Measurements from ENCODE around the gene NUBPL.

Gene NUBPL

DNA sequence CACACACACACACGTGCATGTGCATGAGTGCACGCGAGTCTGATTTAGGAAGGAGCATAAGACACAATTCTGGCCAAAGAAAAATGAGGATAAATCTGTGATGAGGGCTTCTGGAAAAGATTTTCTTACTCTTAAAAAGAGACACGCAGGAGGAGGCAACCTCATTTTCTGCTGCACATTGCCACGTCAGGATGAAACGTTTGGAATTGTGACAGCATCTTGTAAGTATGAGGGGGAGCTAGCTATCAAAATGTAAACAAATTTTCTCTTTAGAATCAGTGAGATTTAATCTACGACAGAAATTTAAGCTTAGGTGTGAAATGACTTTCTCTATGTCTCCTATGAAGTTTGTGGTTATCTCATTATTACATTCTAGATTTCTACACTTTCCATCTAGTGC, 31.1 kb upstream of the NUBPL start:
- Histone ChIP-seq H2BK12ac (ENCODE audit: low read length) (no peak overlapping the region), H3K79me2 (ENCODE audit: control insufficient read depth, insufficient read depth, low read length, poor library complexity) (no peaks in the 10 kb centered on the region), H3K23ac (ENCODE audit: low read length) (no peak overlapping the region), H3K9ac (ENCODE audit: low read length) (no peak overlapping the region), H3K36me3 (ENCODE audit: control insufficient read depth in 1 of 2, insufficient read depth in 2 of 2, low read length in 2 of 2) (no peaks in the 10 kb centered on the region), H3K4me2 (ENCODE audit: low read length) (no peak overlapping the region), H4K8ac (ENCODE audit: low read depth, low read length) (no peak overlapping the region), H3K79me1 (ENCODE audit: low read length) (no peaks in the 10 kb centered on the region), H3K18ac (ENCODE audit: low read length) (no peak overlapping the region), H4K12ac (ENCODE audit: low read depth, low read length) (no peak overlapping the region), H2AK5ac (ENCODE audit: low read length) (no peak overlapping the region), H3K4me3 (ENCODE audit: low read depth, low read length) (no peak overlapping the region), H3K9me3 (ENCODE audit: insufficient read depth, low read depth, low read length) (no peaks in the 10 kb centered on the region), H2AFZ (ENCODE audit: insufficient read depth, low read length, poor library complexity) (no peak overlapping the region), H3K4ac (ENCODE audit: low read depth, low read length) (no peak overlapping the region), H3K27ac (ENCODE audit: low read depth, low read length) (no peak overlapping the region), H3K4me1 (ENCODE audit: control insufficient read depth in 1 of 2, insufficient read depth in 2 of 2, low read length in 2 of 2) (no peaks in the 10 kb centered on the region), H3K14ac (ENCODE audit: low read length) (no peak overlapping the region), H2BK120ac (ENCODE audit: insufficient read depth, low read length, poor library complexity) (no peak overlapping the region), H2BK5ac (ENCODE audit: low read depth, low read length, poor library complexity) (no peak overlapping the region), H4K91ac (ENCODE audit: low read depth, low read length) (no peak overlapping the region), H3K27me3 (ENCODE audit: insufficient read depth, low read length) (no peaks in the 10 kb centered on the region)
- no CpG with 5 or more reads among the region's 7 CpGs for WGBS (ENCODE audit: extremely low coverage, insufficient coverage, insufficient read length)
- DNase-seq = peak in 1 of 2 donors; percentile 16

DNA sequence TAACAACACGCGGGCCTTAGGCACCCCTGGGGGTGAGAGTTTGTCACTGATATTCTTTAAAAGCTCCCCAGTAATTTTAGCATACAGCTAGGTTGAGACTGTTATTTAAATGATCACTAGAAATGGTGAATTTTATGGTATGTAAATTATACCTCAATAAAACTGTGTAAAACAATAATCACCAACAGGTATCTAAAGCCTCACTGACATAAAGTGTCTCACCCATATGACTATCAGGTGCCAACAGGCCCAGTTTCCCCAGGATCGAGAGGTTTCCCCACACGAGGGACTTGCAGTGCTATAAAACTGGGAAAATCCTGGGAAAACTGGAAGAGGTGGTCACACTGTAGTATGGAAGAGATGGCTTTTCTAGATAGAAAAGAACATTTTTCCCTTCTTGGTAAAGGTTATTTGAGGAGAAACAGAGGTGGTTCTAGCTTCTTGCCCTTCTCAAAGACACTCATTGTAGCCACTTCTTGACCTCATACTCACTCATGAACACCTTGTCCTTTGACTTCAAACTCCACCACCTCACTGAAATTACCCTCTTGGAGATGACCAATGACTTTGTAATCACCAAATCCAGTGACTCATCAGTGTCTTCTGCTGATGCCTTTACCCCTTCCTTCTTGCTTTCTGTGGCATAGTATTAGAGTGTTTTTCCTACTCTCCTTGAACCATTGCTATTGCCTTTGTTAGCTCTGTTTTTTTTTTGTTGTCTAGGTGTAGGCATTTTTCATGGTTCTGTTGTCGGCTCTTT, 24.8 kb upstream of the NUBPL start:
- Histone ChIP-seq H3K4me1 (ENCODE audit: control insufficient read depth in 1 of 2, insufficient read depth in 2 of 2, low read length in 2 of 2) (no peaks in the 10 kb centered on the region), H3K79me2 (ENCODE audit: control insufficient read depth, insufficient read depth, low read length, poor library complexity) (no peaks in the 10 kb centered on the region), H2BK12ac (ENCODE audit: low read length) (no peak overlapping the region), H3K23ac (ENCODE audit: low read length) (no peak overlapping the region), H4K91ac (ENCODE audit: low read depth, low read length) (no peak overlapping the region), H2AK5ac (ENCODE audit: low read length) (no peak overlapping the region), H3K36me3 (ENCODE audit: control insufficient read depth in 1 of 2, insufficient read depth in 2 of 2, low read length in 2 of 2) (no peaks in the 10 kb centered on the region), H3K18ac (ENCODE audit: low read length) (no peak overlapping the region), H3K4ac (ENCODE audit: low read depth, low read length) (no peak overlapping the region), H3K9ac (ENCODE audit: low read length) (no peak overlapping the region), H2BK5ac (ENCODE audit: low read depth, low read length, poor library complexity) (no peak overlapping the region), H3K14ac (ENCODE audit: low read length) (no peak overlapping the region), H4K8ac (ENCODE audit: low read depth, low read length) (no peak overlapping the region), H2AFZ (ENCODE audit: insufficient read depth, low read length, poor library complexity) (no peak overlapping the region), H3K79me1 (ENCODE audit: low read length) (no peaks in the 10 kb centered on the region), H3K4me2 (ENCODE audit: low read length) (no peak overlapping the region), H3K27me3 (ENCODE audit: insufficient read depth, low read length) (no peaks in the 10 kb centered on the region), H2BK120ac (ENCODE audit: insufficient read depth, low read length, poor library complexity) (no peak overlapping the region), H3K27ac (ENCODE audit: low read depth, low read length) (no peak overlapping the region), H3K4me3 (ENCODE audit: low read depth, low read length) (no peak overlapping the region), H4K12ac (ENCODE audit: low read depth, low read length) (no peak overlapping the region), H3K9me3 (ENCODE audit: insufficient read depth, low read depth, low read length) (no peaks in the 10 kb centered on the region)
- DNase-seq = no peak
- WGBS (ENCODE audit: extremely low coverage, insufficient coverage, insufficient read length) = no CpG with 5 or more reads among the region's 5 CpGs

DNA sequence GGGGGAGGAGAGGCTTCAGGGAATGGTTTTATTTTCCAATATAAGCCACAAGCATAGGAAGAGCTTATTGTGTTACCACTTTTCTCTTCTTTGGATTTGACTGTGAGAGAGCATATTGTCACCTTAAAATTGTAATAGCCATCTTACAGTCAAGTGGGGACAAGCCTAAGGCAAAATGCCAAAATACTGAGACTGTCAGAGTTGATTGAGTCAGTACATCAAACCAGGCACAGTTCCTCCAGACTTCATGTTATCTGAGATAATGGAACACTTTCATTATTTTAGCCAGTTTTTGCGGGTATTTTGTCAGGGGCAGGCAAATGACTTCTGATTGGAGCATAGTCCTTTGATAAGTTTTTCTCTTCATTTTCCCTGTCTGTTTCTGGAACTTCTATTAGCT, 19.5 kb upstream of the NUBPL start:
- Histone ChIP-seq H3K9me3 (ENCODE audit: insufficient read depth, low read depth, low read length) (no peaks in the 10 kb centered on the region), H4K12ac (ENCODE audit: low read depth, low read length) (no peak overlapping the region), H3K4ac (ENCODE audit: low read depth, low read length) (no peak overlapping the region), H3K23ac (ENCODE audit: low read length) (no peak overlapping the region), H2AK5ac (ENCODE audit: low read length) (no peak overlapping the region), H3K4me3 (ENCODE audit: low read depth, low read length) (no peak overlapping the region), H3K4me1 (ENCODE audit: control insufficient read depth in 1 of 2, insufficient read depth in 2 of 2, low read length in 2 of 2) (no peaks in the 10 kb centered on the region), H3K4me2 (ENCODE audit: low read length) (no peak overlapping the region), H3K27ac (ENCODE audit: low read depth, low read length) (no peak overlapping the region), H3K79me1 (ENCODE audit: low read length) (no peaks in the 10 kb centered on the region), H4K8ac (ENCODE audit: low read depth, low read length) (no peak overlapping the region), H4K91ac (ENCODE audit: low read depth, low read length) (no peak overlapping the region), H3K18ac (ENCODE audit: low read length) (no peak overlapping the region), H2BK120ac (ENCODE audit: insufficient read depth, low read length, poor library complexity) (no peak overlapping the region), H3K9ac (ENCODE audit: low read length) (no peak overlapping the region), H2BK5ac (ENCODE audit: low read depth, low read length, poor library complexity) (no peak overlapping the region), H2AFZ (ENCODE audit: insufficient read depth, low read length, poor library complexity) (no peak overlapping the region), H3K36me3 (ENCODE audit: control insufficient read depth in 1 of 2, insufficient read depth in 2 of 2, low read length in 2 of 2) (no peaks in the 10 kb centered on the region), H3K27me3 (ENCODE audit: insufficient read depth, low read length) (no peaks in the 10 kb centered on the region), H2BK12ac (ENCODE audit: low read length) (no peak overlapping the region), H3K14ac (ENCODE audit: low read length) (no peak overlapping the region), H3K79me2 (ENCODE audit: control insufficient read depth, insufficient read depth, low read length, poor library complexity) (no peaks in the 10 kb centered on the region)
- WGBS (ENCODE audit: extremely low coverage, insufficient coverage, insufficient read length) = no CpG with 5 or more reads among the region's 1 CpG
- peak in 1 of 2 donors; percentile 41 for DNase-seq

DNA sequence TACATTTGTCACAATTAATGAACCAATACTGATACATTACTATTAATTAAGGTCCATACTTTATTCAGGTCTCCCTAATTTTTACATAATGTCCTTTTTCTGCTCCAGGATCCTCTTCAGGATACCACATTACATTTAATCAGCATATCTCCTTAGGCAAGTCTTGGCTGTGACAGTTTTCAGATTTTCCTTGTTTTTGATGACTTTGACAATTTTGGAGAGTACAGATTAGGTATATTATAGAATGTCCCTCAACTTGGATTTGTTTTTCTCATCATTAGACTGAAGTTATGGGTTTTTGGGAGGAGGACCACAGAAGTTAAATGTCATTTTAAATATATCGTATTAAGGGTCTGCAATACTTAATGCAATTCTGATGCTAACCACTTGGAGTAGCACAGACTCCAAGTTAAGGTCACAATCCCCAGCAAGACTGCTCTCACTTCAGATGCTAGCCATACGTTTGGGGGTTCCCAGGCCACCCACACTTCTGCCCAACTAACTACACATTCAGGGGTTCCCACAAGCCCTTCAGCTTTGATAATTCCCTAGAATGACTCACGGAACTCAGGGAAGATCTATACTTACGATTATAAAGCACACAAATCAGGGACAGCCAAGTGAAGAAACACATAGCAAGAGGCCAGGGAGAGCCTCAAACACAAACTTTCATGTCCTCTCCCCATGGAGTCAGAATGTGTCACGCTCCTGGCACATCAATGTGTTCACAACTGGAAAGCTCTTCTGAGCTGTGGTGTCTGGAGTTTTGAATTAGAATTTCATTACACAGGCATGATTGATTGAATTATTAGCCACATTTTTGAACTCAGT, 17.0 kb upstream of the NUBPL start:
- Histone ChIP-seq H2AK5ac (ENCODE audit: low read length) (no peak overlapping the region), H3K23ac (ENCODE audit: low read length) (no peak overlapping the region), H3K79me2 (ENCODE audit: control insufficient read depth, insufficient read depth, low read length, poor library complexity) (no peaks in the 10 kb centered on the region), H3K9me3 (ENCODE audit: insufficient read depth, low read depth, low read length) (no peaks in the 10 kb centered on the region), H3K4ac (ENCODE audit: low read depth, low read length) (no peak overlapping the region), H3K14ac (ENCODE audit: low read length) (no peak overlapping the region), H3K18ac (ENCODE audit: low read length) (no peak overlapping the region), H3K36me3 (ENCODE audit: control insufficient read depth in 1 of 2, insufficient read depth in 2 of 2, low read length in 2 of 2) (no peaks in the 10 kb centered on the region), H3K4me1 (ENCODE audit: control insufficient read depth in 1 of 2, insufficient read depth in 2 of 2, low read length in 2 of 2) (no peaks in the 10 kb centered on the region), H3K4me3 (ENCODE audit: low read depth, low read length) (no peak overlapping the region), H4K91ac (ENCODE audit: low read depth, low read length) (no peak overlapping the region), H3K79me1 (ENCODE audit: low read length) (no peaks in the 10 kb centered on the region), H4K8ac (ENCODE audit: low read depth, low read length) (no peak overlapping the region), H3K4me2 (ENCODE audit: low read length) (no peak overlapping the region), H2BK12ac (ENCODE audit: low read length) (no peak overlapping the region), H3K9ac (ENCODE audit: low read length) (no peak overlapping the region), H4K12ac (ENCODE audit: low read depth, low read length) (no peak overlapping the region), H2BK120ac (ENCODE audit: insufficient read depth, low read length, poor library complexity) (no peak overlapping the region), H2AFZ (ENCODE audit: insufficient read depth, low read length, poor library complexity) (no peak overlapping the region), H3K27ac (ENCODE audit: low read depth, low read length) (no peak overlapping the region), H2BK5ac (ENCODE audit: low read depth, low read length, poor library complexity) (no peak overlapping the region), H3K27me3 (ENCODE audit: insufficient read depth, low read length) (no peaks in the 10 kb centered on the region)
- no CpG with 5 or more reads among the region's 5 CpGs for WGBS (ENCODE audit: extremely low coverage, insufficient coverage, insufficient read length)
- DNase-seq = no peak
